ENCODE measurements around the gene KIF6. TPM values are rescaled to one million over a fixed set of nuclear protein-coding genes. Genes with fewer than 3 reads are reported as not detected.

The KIF6 gene
- polyA plus RNA-seq, 2 of the 4 experiments (the other 2 are of a cell fraction), result 0.05 to 0.39 TPM

GRCh38 chr6:39576556-39577303 lies 148.5 kb downstream of the KIF6 start:
- TF ChIP-seq REST (IDR thresholded peaks at IDR 0.05), result no peak
- TF ChIP-seq JUNB (IDR thresholded peaks at IDR 0.05), result no peak
- TF ChIP-seq MAZ (IDR thresholded peaks at IDR 0.05; ENCODE audit: borderline replicate concordance, low read depth, low read length), result no peak
- no peak for TF ChIP-seq EP300 (IDR thresholded peaks at IDR 0.05)
- no peak for TF ChIP-seq CHD2 (IDR thresholded peaks at IDR 0.05; ENCODE audit: low read length, partially characterized antibody)
- no peak for TF ChIP-seq SMC3 (IDR thresholded peaks at IDR 0.05)
- no peak for TF ChIP-seq HOXB5 (CRISPR knock-in tag; IDR thresholded peaks at IDR 0.05)
- POLR2A ChIA-PET, result no interaction called here

GRCh38 chr6:39574991-39575390 lies 150.2 kb downstream of the KIF6 start:
- Histone ChIP-seq H3K4me1 (no peaks in the 10 kb centered on the region), H3K27ac (no peak overlapping the region), H3K4me3 (no peak overlapping the region), H3K9me3 (no peaks in the 10 kb centered on the region), H3K4me2 (no peak overlapping the region)
- ATAC-seq (no peak), DNase-seq (ENCODE audit: low read depth in 1 of 2, low spot score in 1 of 2) (no peak), FAIRE-seq (no peak)
- WGBS (ENCODE audit: missing lambda C conversion rate), result 58% methylated on average over 7 of the region's 7 CpGs
- no peak for TF ChIP-seq BHLHE40 (IDR thresholded peaks at IDR 0.05; ENCODE audit: low read depth, low read length)
- TF ChIP-seq USF2 (IDR thresholded peaks at IDR 0.05), result no peak
- no peak for TF ChIP-seq ZNF302 (CRISPR knock-in tag; IDR thresholded peaks at IDR 0.05)
- TF ChIP-seq CEBPB (IDR thresholded peaks at IDR 0.05), result no peak
- no peak for TF ChIP-seq CHD4 (IDR thresholded peaks at IDR 0.05; ENCODE audit: borderline replicate concordance)
- TF ChIP-seq MAX (IDR thresholded peaks at IDR 0.05), result no peak
- no peak for TF ChIP-seq JUNB (IDR thresholded peaks at IDR 0.05)
- no peak for TF ChIP-seq TP53 (CRISPR knock-in tag; IDR thresholded peaks at IDR 0.05)
- no peak for TF ChIP-seq HEYL (CRISPR knock-in tag; IDR thresholded peaks at IDR 0.05)
- no peak for TF ChIP-seq HES2 (IDR thresholded peaks at IDR 0.05)
- no peak for TF ChIP-seq FOXS1 (CRISPR knock-in tag; IDR thresholded peaks at IDR 0.05)
- TF ChIP-seq ZSCAN20 (CRISPR knock-in tag; IDR thresholded peaks at IDR 0.05), result no peak
- TF ChIP-seq RARB (CRISPR knock-in tag; IDR thresholded peaks at IDR 0.05), result no peak
- TF ChIP-seq POLR2AphosphoS2 (conservative IDR thresholded peaks at IDR 0.05; ENCODE audit: low read length), result no peak
- no peak for TF ChIP-seq ZC3H11A (IDR thresholded peaks at IDR 0.05)
- no peak for TF ChIP-seq EHF (CRISPR knock-in tag; IDR thresholded peaks at IDR 0.05)
- ChIA-PET POLR2A (no interaction called here), CTCF (no interaction called here)

More at GRCh38 chr6:39576556-39577303, 148.5 kb downstream of the KIF6 start:
- Histone ChIP-seq H3K4me1 (no peaks in the 10 kb centered on the region), H3K27ac (no peak overlapping the region), H3K4me3 (no peak overlapping the region), H3K9me3 (no peaks in the 10 kb centered on the region), H3K4me2 (no peak overlapping the region)
- CTCF ChIA-PET, result no interaction called here
- 15% methylated on average over 4 of the region's 4 CpGs for WGBS (ENCODE audit: missing lambda C conversion rate)
- DNase-seq (ENCODE audit: low read depth in 1 of 2, low spot score in 1 of 2) (no peak), ATAC-seq (no peak), FAIRE-seq (no peak)

Data from A549 (cell line).